WTC11 (cell line): ENCODE results near the gene CPE. TPM values are rescaled to one million over a fixed set of nuclear protein-coding genes. Genes with fewer than 3 reads are reported as not detected.

Experiments used
- ATAC-seq: fragments of 200-7000 bp; cut with Tn5 transposase; 2 replicates; pipeline ENCODE4 v1.10.0; 2021; ENCODE audit warnings: mild to moderate bottlenecking, moderate library complexity
- CTCF ChIA-PET: fragments of 300-600 bp; sonication (Branson Sonifier 250); formaldehyde crosslinking; loops from one replicate; lab custom pipeline; 2021; ENCODE audit warnings: antibody characterized with exemption; lab: Charles Lee
- POLR2A ChIA-PET: fragments of 350-600 bp; sonication (Branson Sonifier 250); formaldehyde crosslinking; loops from one replicate; lab custom pipeline; 2021; ENCODE audit warnings: antibody characterized with exemption; lab: Charles Lee
- DNase-seq: peaks from one replicate; pipeline ENCODE4 v3.0.0; 2021; ENCODE audit warnings: low spot score
- H3K27ac Mint-ChIP-seq: 2 replicates; pipeline ENCODE4 v1.8.0; 2021; ENCODE audit warnings: mixed read lengths
- H3K27me3 Mint-ChIP-seq: 2 replicates; pipeline ENCODE4 v1.8.0; 2021; ENCODE audit warnings: low read depth, mild to moderate bottlenecking, moderate library complexity, mixed read lengths
- H3K36me3 Mint-ChIP-seq: 2 replicates; pipeline ENCODE4 v1.8.0; 2021; ENCODE audit warnings: mixed read lengths
- H3K4me1 Mint-ChIP-seq: 2 replicates; pipeline ENCODE4 v1.8.0; 2022; ENCODE audit warnings: mixed read lengths
- H3K4me3 Mint-ChIP-seq: 2 replicates; pipeline ENCODE4 v1.8.0; 2021; ENCODE audit warnings: mild to moderate bottlenecking, moderate library complexity, mixed read lengths
- H3K9me3 Mint-ChIP-seq: 2 replicates; pipeline ENCODE4 v1.8.0; 2021; ENCODE audit warnings: mixed read lengths
- FOXK1 ChIP-seq: sonication (generic); formaldehyde crosslinking; IDR thresholded peaks from 2 replicates; pipeline ENCODE4 v1.8.0; 2022; ENCODE audit warnings: mild to moderate bottlenecking, moderate library complexity, missing genetic modification reagents
- GABPB1 ChIP-seq: sonication (generic); formaldehyde crosslinking; IDR thresholded peaks from 2 replicates; pipeline ENCODE4 v1.8.1; 2023; ENCODE audit warnings: mild to moderate bottlenecking, missing genetic modification reagents
- RORB ChIP-seq: fragments of 250-450 bp; sonication (Bioruptor Pico); IDR thresholded peaks from 2 replicates; pipeline ENCODE4 v1.9.0; 2021; ENCODE audit warnings: mild to moderate bottlenecking
- ZBTB21 ChIP-seq: sonication (generic); formaldehyde crosslinking; IDR thresholded peaks from 2 replicates; pipeline ENCODE4 v1.8.1; 2023; ENCODE audit warnings: mild to moderate bottlenecking, missing genetic modification reagents, borderline replicate concordance
- ZNF232 ChIP-seq: sonication (generic); formaldehyde crosslinking; IDR thresholded peaks from 2 replicates; pipeline ENCODE4 v1.8.0; 2022; ENCODE audit warnings: mild to moderate bottlenecking, missing genetic modification reagents
- ZNF396 ChIP-seq: fragments of 250-450 bp; sonication (Bioruptor Pico); IDR thresholded peaks from 2 replicates; pipeline ENCODE4 v1.8.0; 2021; ENCODE audit warnings: mild to moderate bottlenecking, moderate library complexity, borderline replicate concordance
- ZNF423 ChIP-seq: fragments of 250-450 bp; sonication (Bioruptor Pico); IDR thresholded peaks from 2 replicates; pipeline ENCODE4 v2.1.2; 2022; ENCODE audit warnings: mild to moderate bottlenecking, moderate library complexity
- total RNA-seq: library from RNA; stranded (reverse); gene quantifications from 3 replicates; pipeline ENCODE4 v1.2.3, GENCODE V29; 2021
- TF ChIP-seq, protein P1 (sequence below): fragments of 250-450 bp; sonication (Bioruptor Pico); IDR thresholded peaks from 2 replicates; pipeline ENCODE4 v1.9.0; 2021; ENCODE audit warnings: mild to moderate bottlenecking, borderline replicate concordance
- TF ChIP-seq, protein P2 (sequence below): sonication (generic); formaldehyde crosslinking; IDR thresholded peaks from 2 replicates; pipeline ENCODE4 v1.8.0; 2022; ENCODE audit warnings: missing genetic modification reagents
- TF ChIP-seq, protein P3 (sequence below): sonication (generic); formaldehyde crosslinking; IDR thresholded peaks from 2 replicates; pipeline ENCODE4 v1.8.0; 2022; ENCODE audit warnings: mild to moderate bottlenecking, missing genetic modification reagents
- TF ChIP-seq, protein P4 (sequence below): sonication (generic); formaldehyde crosslinking; IDR thresholded peaks from 2 replicates; pipeline ENCODE4 v1.8.0; 2022; ENCODE audit warnings: mild to moderate bottlenecking, missing genetic modification reagents
- TF ChIP-seq, protein P5 (sequence below): sonication (generic); formaldehyde crosslinking; IDR thresholded peaks from 2 replicates; pipeline ENCODE4 v1.8.1; 2022; ENCODE audit warnings: low read depth, mild to moderate bottlenecking, moderate library complexity, missing genetic modification reagents, borderline replicate concordance

Gene CPE
- total RNA-seq, 1 experiment from 2014 or later, result 9.2 TPM

DNA sequence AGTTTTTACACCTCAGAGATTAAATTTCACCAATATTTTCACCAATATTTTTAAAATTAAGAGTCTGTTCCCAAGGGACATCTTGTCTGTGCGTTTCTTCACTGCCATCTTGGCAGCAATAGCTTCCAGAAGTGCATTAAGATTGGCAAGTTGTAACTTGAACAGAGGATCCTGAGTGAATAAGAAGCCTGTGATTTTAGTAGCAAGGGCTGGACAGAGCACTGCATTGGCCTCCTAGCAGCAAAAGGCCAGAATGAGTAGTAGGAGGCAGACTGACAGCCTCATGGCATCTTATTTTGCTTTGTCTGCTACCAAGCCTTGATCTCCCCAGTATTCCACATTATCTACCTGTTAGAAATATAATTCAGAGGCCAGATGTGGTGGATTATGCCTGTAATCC, 138.4 kb downstream of the CPE start (continued):
- TF ChIP-seq, protein P1, sequence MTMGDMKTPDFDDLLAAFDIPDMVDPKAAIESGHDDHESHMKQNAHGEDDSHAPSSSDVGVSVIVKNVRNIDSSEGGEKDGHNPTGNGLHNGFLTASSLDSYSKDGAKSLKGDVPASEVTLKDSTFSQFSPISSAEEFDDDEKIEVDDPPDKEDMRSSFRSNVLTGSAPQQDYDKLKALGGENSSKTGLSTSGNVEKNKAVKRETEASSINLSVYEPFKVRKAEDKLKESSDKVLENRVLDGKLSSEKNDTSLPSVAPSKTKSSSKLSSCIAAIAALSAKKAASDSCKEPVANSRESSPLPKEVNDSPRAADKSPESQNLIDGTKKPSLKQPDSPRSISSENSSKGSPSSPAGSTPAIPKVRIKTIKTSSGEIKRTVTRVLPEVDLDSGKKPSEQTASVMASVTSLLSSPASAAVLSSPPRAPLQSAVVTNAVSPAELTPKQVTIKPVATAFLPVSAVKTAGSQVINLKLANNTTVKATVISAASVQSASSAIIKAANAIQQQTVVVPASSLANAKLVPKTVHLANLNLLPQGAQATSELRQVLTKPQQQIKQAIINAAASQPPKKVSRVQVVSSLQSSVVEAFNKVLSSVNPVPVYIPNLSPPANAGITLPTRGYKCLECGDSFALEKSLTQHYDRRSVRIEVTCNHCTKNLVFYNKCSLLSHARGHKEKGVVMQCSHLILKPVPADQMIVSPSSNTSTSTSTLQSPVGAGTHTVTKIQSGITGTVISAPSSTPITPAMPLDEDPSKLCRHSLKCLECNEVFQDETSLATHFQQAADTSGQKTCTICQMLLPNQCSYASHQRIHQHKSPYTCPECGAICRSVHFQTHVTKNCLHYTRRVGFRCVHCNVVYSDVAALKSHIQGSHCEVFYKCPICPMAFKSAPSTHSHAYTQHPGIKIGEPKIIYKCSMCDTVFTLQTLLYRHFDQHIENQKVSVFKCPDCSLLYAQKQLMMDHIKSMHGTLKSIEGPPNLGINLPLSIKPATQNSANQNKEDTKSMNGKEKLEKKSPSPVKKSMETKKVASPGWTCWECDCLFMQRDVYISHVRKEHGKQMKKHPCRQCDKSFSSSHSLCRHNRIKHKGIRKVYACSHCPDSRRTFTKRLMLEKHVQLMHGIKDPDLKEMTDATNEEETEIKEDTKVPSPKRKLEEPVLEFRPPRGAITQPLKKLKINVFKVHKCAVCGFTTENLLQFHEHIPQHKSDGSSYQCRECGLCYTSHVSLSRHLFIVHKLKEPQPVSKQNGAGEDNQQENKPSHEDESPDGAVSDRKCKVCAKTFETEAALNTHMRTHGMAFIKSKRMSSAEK (CRISPR knock-in tag), result no peak
- TF ChIP-seq GABPB1 (no peak), ZNF232 (CRISPR knock-in tag) (no peak), RORB (no peak), ZBTB21 (CRISPR knock-in tag) (no peak), FOXK1 (no peak)
- TF ChIP-seq, protein P2, sequence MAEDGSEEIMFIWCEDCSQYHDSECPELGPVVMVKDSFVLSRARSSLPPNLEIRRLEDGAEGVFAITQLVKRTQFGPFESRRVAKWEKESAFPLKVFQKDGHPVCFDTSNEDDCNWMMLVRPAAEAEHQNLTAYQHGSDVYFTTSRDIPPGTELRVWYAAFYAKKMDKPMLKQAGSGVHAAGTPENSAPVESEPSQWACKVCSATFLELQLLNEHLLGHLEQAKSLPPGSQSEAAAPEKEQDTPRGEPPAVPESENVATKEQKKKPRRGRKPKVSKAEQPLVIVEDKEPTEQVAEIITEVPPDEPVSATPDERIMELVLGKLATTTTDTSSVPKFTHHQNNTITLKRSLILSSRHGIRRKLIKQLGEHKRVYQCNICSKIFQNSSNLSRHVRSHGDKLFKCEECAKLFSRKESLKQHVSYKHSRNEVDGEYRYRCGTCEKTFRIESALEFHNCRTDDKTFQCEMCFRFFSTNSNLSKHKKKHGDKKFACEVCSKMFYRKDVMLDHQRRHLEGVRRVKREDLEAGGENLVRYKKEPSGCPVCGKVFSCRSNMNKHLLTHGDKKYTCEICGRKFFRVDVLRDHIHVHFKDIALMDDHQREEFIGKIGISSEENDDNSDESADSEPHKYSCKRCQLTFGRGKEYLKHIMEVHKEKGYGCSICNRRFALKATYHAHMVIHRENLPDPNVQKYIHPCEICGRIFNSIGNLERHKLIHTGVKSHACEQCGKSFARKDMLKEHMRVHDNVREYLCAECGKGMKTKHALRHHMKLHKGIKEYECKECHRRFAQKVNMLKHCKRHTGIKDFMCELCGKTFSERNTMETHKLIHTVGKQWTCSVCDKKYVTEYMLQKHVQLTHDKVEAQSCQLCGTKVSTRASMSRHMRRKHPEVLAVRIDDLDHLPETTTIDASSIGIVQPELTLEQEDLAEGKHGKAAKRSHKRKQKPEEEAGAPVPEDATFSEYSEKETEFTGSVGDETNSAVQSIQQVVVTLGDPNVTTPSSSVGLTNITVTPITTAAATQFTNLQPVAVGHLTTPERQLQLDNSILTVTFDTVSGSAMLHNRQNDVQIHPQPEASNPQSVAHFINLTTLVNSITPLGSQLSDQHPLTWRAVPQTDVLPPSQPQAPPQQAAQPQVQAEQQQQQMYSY, result no peak
- TF ChIP-seq, protein P3, sequence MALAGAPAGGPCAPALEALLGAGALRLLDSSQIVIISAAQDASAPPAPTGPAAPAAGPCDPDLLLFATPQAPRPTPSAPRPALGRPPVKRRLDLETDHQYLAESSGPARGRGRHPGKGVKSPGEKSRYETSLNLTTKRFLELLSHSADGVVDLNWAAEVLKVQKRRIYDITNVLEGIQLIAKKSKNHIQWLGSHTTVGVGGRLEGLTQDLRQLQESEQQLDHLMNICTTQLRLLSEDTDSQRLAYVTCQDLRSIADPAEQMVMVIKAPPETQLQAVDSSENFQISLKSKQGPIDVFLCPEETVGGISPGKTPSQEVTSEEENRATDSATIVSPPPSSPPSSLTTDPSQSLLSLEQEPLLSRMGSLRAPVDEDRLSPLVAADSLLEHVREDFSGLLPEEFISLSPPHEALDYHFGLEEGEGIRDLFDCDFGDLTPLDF (CRISPR knock-in tag), result no peak

DNA sequence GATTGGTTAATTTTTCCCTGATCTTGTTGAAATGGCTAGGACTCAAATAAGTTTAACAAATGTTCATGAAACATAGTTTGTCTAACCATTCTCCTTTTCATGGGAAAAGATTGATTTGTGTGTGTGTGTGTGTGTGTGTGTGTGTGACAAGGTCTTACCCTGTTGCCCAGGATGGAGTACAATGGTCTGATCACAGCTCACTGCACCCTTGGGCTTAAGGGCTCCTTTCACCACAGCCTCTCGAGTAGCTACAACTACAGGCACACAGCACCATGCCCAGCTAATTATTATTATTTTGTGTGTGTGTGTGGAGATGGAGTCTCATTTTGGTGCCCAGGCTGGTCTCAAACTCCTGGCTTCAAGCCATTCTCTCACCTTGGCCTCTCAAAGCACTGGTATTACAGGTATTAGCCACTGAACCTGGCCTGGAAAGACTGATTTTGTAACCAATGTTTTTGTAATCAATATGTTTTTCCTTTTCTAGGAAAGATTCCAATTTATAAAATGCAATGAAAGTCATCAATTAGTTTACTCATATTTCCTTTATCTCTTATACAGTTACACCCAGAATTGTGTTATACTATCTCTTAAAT, 139.3 kb downstream of the CPE start:
- DNase-seq, result no peak
- TF ChIP-seq, protein P4, sequence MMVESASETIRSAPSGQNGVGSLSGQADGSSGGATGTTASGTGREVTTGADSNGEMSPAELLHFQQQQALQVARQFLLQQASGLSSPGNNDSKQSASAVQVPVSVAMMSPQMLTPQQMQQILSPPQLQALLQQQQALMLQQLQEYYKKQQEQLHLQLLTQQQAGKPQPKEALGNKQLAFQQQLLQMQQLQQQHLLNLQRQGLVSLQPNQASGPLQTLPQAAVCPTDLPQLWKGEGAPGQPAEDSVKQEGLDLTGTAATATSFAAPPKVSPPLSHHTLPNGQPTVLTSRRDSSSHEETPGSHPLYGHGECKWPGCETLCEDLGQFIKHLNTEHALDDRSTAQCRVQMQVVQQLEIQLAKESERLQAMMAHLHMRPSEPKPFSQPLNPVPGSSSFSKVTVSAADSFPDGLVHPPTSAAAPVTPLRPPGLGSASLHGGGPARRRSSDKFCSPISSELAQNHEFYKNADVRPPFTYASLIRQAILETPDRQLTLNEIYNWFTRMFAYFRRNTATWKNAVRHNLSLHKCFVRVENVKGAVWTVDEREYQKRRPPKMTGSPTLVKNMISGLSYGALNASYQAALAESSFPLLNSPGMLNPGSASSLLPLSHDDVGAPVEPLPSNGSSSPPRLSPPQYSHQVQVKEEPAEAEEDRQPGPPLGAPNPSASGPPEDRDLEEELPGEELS (CRISPR knock-in tag), result no peak
- TF ChIP-seq, protein P5, sequence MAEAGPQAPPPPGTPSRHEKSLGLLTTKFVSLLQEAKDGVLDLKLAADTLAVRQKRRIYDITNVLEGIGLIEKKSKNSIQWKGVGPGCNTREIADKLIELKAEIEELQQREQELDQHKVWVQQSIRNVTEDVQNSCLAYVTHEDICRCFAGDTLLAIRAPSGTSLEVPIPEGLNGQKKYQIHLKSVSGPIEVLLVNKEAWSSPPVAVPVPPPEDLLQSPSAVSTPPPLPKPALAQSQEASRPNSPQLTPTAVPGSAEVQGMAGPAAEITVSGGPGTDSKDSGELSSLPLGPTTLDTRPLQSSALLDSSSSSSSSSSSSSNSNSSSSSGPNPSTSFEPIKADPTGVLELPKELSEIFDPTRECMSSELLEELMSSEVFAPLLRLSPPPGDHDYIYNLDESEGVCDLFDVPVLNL (CRISPR knock-in tag), result no peak
- TF ChIP-seq ZNF396 (CRISPR knock-in tag), result no peak
- no peak for TF ChIP-seq ZNF423
- TF ChIP-seq FOXK1, result no peak
- Mint-ChIP-seq H3K27me3 (no peaks in the 10 kb centered on the region), H3K27ac (no peak overlapping the region), H3K4me1 (no peaks in the 10 kb centered on the region), H3K4me3 (no peak overlapping the region), H3K9me3 (no peaks in the 10 kb centered on the region), H3K36me3 (no peaks in the 10 kb centered on the region)
- CTCF ChIA-PET, result interaction anchor here (0.9 kb wide), 1 partner anchor 25 kb away, joined by 3 read pairs; no protein-coding TSS in a partner anchor
- no peak for ATAC-seq
- POLR2A ChIA-PET, result no interaction called here
